ENCODE measurements around the gene CCDC122.
"Not testable (repeated sequence)": the region's sequence is repeated elsewhere in the genome, so short reads cannot be mapped to it uniquely, and the experiment has no call there.

CCDC122 gene

GRCh38 chr13:43877326-43877725, 2.2 kb downstream of the CCDC122 start:
- DNase-seq (ENCODE audit: low read depth), result no peak

GRCh38 chr13:43876366-43876765, 3.2 kb downstream of the CCDC122 start:
- no peak for DNase-seq (ENCODE audit: low read depth)

- no peak for DNase-seq (ENCODE audit: low read depth)
Measured at GRCh38 chr13:43874504-43875092, 4.9 kb downstream of the CCDC122 start.

- no peak for DNase-seq (ENCODE audit: low read depth)
Measured at GRCh38 chr13:43872181-43872580, 7.4 kb downstream of the CCDC122 start.

GRCh38 chr13:43865892-43866291, 13.6 kb downstream of the CCDC122 start:
- no peak for DNase-seq (ENCODE audit: low read depth)

- DNase-seq (ENCODE audit: low read depth), result no peak
Measured at GRCh38 chr13:43864921-43865320, 14.6 kb downstream of the CCDC122 start.

GRCh38 chr13:43861863-43862262, 17.7 kb downstream of the CCDC122 start:
- DNase-seq (ENCODE audit: low read depth), result no peak

GRCh38 chr13:43852923-43853404, 26.6 kb downstream of the CCDC122 start:
- no peak for DNase-seq (ENCODE audit: low read depth)

- DNase-seq (ENCODE audit: low read depth), result no peak
Measured at GRCh38 chr13:43850873-43851272, 28.7 kb downstream of the CCDC122 start.

- DNase-seq (ENCODE audit: low read depth), result no peak
Measured at GRCh38 chr13:43848001-43848649, 31.4 kb downstream of the CCDC122 start.

- no peak for DNase-seq (ENCODE audit: low read depth)
Measured at GRCh38 chr13:43846496-43847158, 32.9 kb downstream of the CCDC122 start.

- no peak for DNase-seq (ENCODE audit: low read depth)
Measured at GRCh38 chr13:43838909-43839308, 40.6 kb downstream of the CCDC122 start.

- no peak for DNase-seq (ENCODE audit: low read depth)
Measured at GRCh38 chr13:43835701-43836100, 43.8 kb downstream of the CCDC122 start.

- no peak for DNase-seq (ENCODE audit: low read depth)
Measured at GRCh38 chr13:43831088-43831487, 48.5 kb downstream of the CCDC122 start.

GRCh38 chr13:43830497-43830881, 49.1 kb downstream of the CCDC122 start:
- DNase-seq (ENCODE audit: low read depth), result no peak

GRCh38 chr13:43824656-43825055, 54.9 kb downstream of the CCDC122 start:
- DNase-seq (ENCODE audit: low read depth), result not testable (repeated sequence)

GRCh38 chr13:43822969-43823368, 56.6 kb downstream of the CCDC122 start:
- DNase-seq (ENCODE audit: low read depth), result no peak

GRCh38 chr13:43816401-43816889, 63.1 kb downstream of the CCDC122 start:
- DNase-seq (ENCODE audit: low read depth), result no peak

GRCh38 chr13:43815204-43815603, 64.3 kb downstream of the CCDC122 start:
- no peak for DNase-seq (ENCODE audit: low read depth)

- no peak for DNase-seq (ENCODE audit: low read depth)
Measured at GRCh38 chr13:43808676-43809075, 70.9 kb downstream of the CCDC122 start.

- DNase-seq (ENCODE audit: low read depth), result no peak
Measured at GRCh38 chr13:43805681-43806128, 73.8 kb downstream of the CCDC122 start.

- DNase-seq (ENCODE audit: low read depth), result peak; percentile 20
Measured at GRCh38 chr13:43805071-43805468, 74.5 kb downstream of the CCDC122 start.

- DNase-seq (ENCODE audit: low read depth), result no peak
Measured at GRCh38 chr13:43804461-43805070, 75.0 kb downstream of the CCDC122 start.

All from activated T-cell treated with anti-CD3 and anti-CD28 coated beads for 24 hours (primary cell).